ENCODE results near the gene CENPW. TPM values are rescaled to one million over a fixed set of nuclear protein-coding genes. Genes with fewer than 3 reads are reported as not detected.

CENPW gene
- total RNA-seq, 1 experiment from 2014 or later, result 13.6 TPM

DNA sequence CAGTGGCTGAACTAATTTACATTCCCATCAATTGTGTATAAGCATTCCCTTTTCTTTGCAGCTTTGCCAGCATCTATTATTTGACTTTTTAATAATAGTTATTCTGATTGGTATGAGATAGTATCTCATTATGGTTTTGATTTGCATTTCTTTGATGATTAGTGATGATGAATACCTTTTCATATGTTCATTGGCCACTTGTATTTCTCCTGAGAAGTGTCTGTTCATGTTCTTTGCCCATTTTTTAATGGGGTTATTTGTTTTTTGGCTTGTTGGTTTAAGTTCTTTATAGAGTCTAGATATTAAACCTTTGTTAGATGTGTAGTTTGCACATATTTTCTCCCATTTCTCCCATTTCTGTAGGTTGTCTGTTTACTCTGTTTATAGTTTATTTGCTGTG lies 16.6 kb downstream of the CENPW start:
- Histone ChIP-seq H3K79me2 (ENCODE audit: low read length) (peaks cover 27% of the 10 kb centered on the region; the same call in 1 of the 2 replicates), H4K20me1 (ENCODE audit: insufficient read depth, low read depth, low read length) (no peaks in the 10 kb centered on the region), H3K9me3 (ENCODE audit: low read length) (peaks cover 4% of the 10 kb centered on the region; the same call in 1 of the 2 replicates), H3K27me3 (ENCODE audit: low read length) (no peaks in the 10 kb centered on the region), H3K27ac (ENCODE audit: low read length) (no peak overlapping the region), H3K9me2 (replicated peaks; ENCODE audit: insufficient read depth, low read length) (no peaks in the 10 kb centered on the region), H3K4me1 (ENCODE audit: low read length) (no peaks in the 10 kb centered on the region), H3K4me3 (ENCODE audit: low read length) (no peak overlapping the region), H3K9ac (ENCODE audit: low read length) (no peak overlapping the region), H2AFZ (ENCODE audit: low read length) (no peak overlapping the region), H3K4me2 (ENCODE audit: low read depth, low read length, poor library complexity, severe bottlenecking) (no peak overlapping the region), H3K36me3 (ENCODE audit: insufficient read depth, low read length) (peaks cover 20% of the 10 kb centered on the region; the same call in 1 of the 2 replicates)
- no peak for DNase-seq

DNA sequence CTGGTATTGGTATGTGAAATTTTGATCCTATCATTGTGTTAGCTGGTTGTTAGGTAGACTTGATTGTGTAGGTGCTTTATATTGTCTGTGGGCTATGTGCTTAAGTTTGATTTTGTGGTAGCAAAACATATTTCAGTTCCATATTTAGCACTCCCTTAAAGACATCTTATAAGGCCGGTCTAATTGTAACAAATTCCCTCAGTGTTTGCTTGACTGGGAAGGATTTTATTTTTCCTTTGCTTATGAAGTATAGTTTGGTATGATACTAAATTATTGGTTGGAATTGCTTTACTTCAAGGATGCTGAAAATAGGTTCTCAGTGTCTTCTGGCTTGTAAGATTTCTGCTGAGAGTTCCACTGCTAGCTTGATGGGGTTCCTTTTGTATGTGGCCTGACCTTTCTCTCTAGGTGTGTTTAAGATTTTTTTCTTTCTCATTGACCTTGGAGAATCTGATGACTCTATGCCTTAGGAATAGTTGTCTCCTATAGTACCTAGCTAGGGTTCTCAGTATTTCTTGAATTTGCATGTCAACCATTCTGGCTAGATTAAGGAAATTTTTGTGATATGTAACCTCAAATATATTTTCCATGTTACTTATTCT lies 20.1 kb downstream of the CENPW start:
- Histone ChIP-seq H2AFZ (ENCODE audit: low read length) (no peak overlapping the region), H3K9ac (ENCODE audit: low read length) (no peak overlapping the region), H4K20me1 (ENCODE audit: insufficient read depth, low read depth, low read length) (no peaks in the 10 kb centered on the region), H3K79me2 (ENCODE audit: low read length) (peaks cover 24% of the 10 kb centered on the region; the same call in 1 of the 2 replicates), H3K27me3 (ENCODE audit: low read length) (no peaks in the 10 kb centered on the region), H3K9me2 (replicated peaks; ENCODE audit: insufficient read depth, low read length) (no peaks in the 10 kb centered on the region), H3K4me3 (ENCODE audit: low read length) (no peak overlapping the region), H3K36me3 (ENCODE audit: insufficient read depth, low read length) (peaks cover 13% of the 10 kb centered on the region; the same call in 1 of the 2 replicates), H3K27ac (ENCODE audit: low read length) (no peak overlapping the region), H3K4me1 (ENCODE audit: low read length) (no peaks in the 10 kb centered on the region), H3K9me3 (ENCODE audit: low read length) (peaks cover 4% of the 10 kb centered on the region; the same call in 1 of the 2 replicates), H3K4me2 (ENCODE audit: low read depth, low read length, poor library complexity, severe bottlenecking) (no peak overlapping the region)
- no peak for DNase-seq

- Histone ChIP-seq H3K9me3 (ENCODE audit: low read length) (no peaks in the 10 kb centered on the region), H3K27me3 (ENCODE audit: low read length) (no peaks in the 10 kb centered on the region), H3K4me3 (ENCODE audit: low read length) (no peak overlapping the region), H2AFZ (ENCODE audit: low read length) (no peak overlapping the region), H3K36me3 (ENCODE audit: insufficient read depth, low read length) (0 out of 2 replicates have a peak, but pooled peaks cover 4% of the 10 kb centered on the region), H3K79me2 (ENCODE audit: low read length) (peaks cover 24% of the 10 kb centered on the region; the same call in 1 of the 2 replicates), H3K9me2 (replicated peaks; ENCODE audit: insufficient read depth, low read length) (no peaks in the 10 kb centered on the region), H4K20me1 (ENCODE audit: insufficient read depth, low read depth, low read length) (no peaks in the 10 kb centered on the region), H3K4me1 (ENCODE audit: low read length) (no peaks in the 10 kb centered on the region), H3K27ac (ENCODE audit: low read length) (no peak overlapping the region), H3K9ac (ENCODE audit: low read length) (no peak overlapping the region), H3K4me2 (ENCODE audit: low read depth, low read length, poor library complexity, severe bottlenecking) (no peak overlapping the region)
- DNase-seq, result no peak
Observed at GRCh38 chr6:126361832-126362440, 22.0 kb downstream of the CENPW start.

DNA sequence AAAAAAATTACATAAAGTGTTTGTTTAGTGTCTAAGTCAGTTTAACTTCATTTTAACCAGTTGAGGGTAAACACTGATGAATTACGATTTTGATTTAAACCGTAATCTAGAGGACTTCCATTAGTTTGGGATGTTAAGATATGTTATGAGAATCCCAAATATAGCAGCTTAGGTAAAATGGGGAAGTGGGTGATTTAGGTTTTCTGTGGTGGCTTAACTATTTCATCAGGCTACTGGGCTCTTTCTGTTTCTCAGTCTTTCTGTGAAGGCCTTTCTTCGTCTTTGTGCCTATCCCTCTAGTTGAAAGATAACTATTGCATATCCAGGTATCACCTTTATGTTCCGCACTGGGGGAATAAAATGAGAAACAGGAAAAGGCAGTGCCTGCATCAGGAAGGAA lies 27.9 kb downstream of the CENPW start:
- Histone ChIP-seq H3K9me2 (replicated peaks; ENCODE audit: insufficient read depth, low read length) (no peaks in the 10 kb centered on the region), H3K9ac (ENCODE audit: low read length) (no peak overlapping the region), H3K4me1 (ENCODE audit: low read length) (no peaks in the 10 kb centered on the region), H3K36me3 (ENCODE audit: insufficient read depth, low read length) (no peaks in the 10 kb centered on the region), H3K4me2 (ENCODE audit: low read depth, low read length, poor library complexity, severe bottlenecking) (no peak overlapping the region), H3K79me2 (ENCODE audit: low read length) (no peaks in the 10 kb centered on the region; the same call in 1 of the 2 replicates), H3K27ac (ENCODE audit: low read length) (no peak overlapping the region), H3K27me3 (ENCODE audit: low read length) (no peaks in the 10 kb centered on the region), H2AFZ (ENCODE audit: low read length) (no peak overlapping the region), H3K4me3 (ENCODE audit: low read length) (no peak overlapping the region), H3K9me3 (ENCODE audit: low read length) (0 out of 2 replicates have a peak, but pooled peaks cover 2% of the 10 kb centered on the region), H4K20me1 (ENCODE audit: insufficient read depth, low read depth, low read length) (no peaks in the 10 kb centered on the region)
- peak; percentile 48 for DNase-seq

GRCh38 chr6:126372626-126373025 lies 32.7 kb downstream of the CENPW start:
- H3K4me3 ChIP-seq (ENCODE audit: low read length), result no peak overlapping the region
- no peak overlapping the region for H2AFZ ChIP-seq (ENCODE audit: low read length)
- H3K27ac ChIP-seq (ENCODE audit: low read length), result no peak overlapping the region
- no peaks in the 10 kb centered on the region for H3K4me1 ChIP-seq (ENCODE audit: low read length)
- H3K9me2 ChIP-seq (replicated peaks; ENCODE audit: insufficient read depth, low read length), result no peaks in the 10 kb centered on the region
- no peak overlapping the region for H3K9ac ChIP-seq (ENCODE audit: low read length)
- H3K4me2 ChIP-seq (ENCODE audit: low read depth, low read length, poor library complexity, severe bottlenecking), result no peak overlapping the region
- no peak for DNase-seq
- H3K36me3 ChIP-seq (ENCODE audit: insufficient read depth, low read length), result no peaks in the 10 kb centered on the region
- no peaks in the 10 kb centered on the region for H3K27me3 ChIP-seq (ENCODE audit: low read length)
- no peaks in the 10 kb centered on the region; the same call in 1 of the 2 replicates for H3K79me2 ChIP-seq (ENCODE audit: low read length)
- peaks cover 8% of the 10 kb centered on the region; the same call in 1 of the 2 replicates for H3K9me3 ChIP-seq (ENCODE audit: low read length)
- H4K20me1 ChIP-seq (ENCODE audit: insufficient read depth, low read depth, low read length), result no peaks in the 10 kb centered on the region

DNA sequence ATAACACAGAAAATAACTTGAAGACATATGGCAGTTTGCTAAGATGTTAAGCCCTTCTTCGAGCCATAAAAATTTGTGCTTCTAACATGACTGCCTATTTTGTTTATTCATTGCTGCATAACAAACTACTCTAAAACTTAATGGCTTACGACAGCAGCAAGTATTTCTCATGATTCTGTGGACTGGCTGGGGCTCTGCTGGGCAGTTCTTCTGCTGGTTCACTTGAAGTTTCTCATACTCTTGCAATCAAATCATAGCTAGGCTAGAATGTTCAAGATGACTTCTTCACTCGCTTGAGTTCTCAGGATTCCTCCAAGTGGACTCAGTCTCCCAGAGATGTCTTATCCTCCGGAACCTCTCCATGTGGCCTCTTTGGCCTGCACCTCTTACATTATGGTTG lies 33.4 kb downstream of the CENPW start:
- Histone ChIP-seq H3K9ac (ENCODE audit: low read length) (no peak overlapping the region), H2AFZ (ENCODE audit: low read length) (no peak overlapping the region), H3K9me3 (ENCODE audit: low read length) (peaks cover 8% of the 10 kb centered on the region; the same call in 1 of the 2 replicates), H3K9me2 (replicated peaks; ENCODE audit: insufficient read depth, low read length) (no peaks in the 10 kb centered on the region), H3K27ac (ENCODE audit: low read length) (no peak overlapping the region), H3K27me3 (ENCODE audit: low read length) (no peaks in the 10 kb centered on the region), H4K20me1 (ENCODE audit: insufficient read depth, low read depth, low read length) (no peaks in the 10 kb centered on the region), H3K4me2 (ENCODE audit: low read depth, low read length, poor library complexity, severe bottlenecking) (no peak overlapping the region), H3K4me1 (ENCODE audit: low read length) (no peaks in the 10 kb centered on the region), H3K4me3 (ENCODE audit: low read length) (no peak overlapping the region), H3K79me2 (ENCODE audit: low read length) (no peaks in the 10 kb centered on the region; the same call in 1 of the 2 replicates), H3K36me3 (ENCODE audit: insufficient read depth, low read length) (no peaks in the 10 kb centered on the region)
- no peak for DNase-seq

DNA sequence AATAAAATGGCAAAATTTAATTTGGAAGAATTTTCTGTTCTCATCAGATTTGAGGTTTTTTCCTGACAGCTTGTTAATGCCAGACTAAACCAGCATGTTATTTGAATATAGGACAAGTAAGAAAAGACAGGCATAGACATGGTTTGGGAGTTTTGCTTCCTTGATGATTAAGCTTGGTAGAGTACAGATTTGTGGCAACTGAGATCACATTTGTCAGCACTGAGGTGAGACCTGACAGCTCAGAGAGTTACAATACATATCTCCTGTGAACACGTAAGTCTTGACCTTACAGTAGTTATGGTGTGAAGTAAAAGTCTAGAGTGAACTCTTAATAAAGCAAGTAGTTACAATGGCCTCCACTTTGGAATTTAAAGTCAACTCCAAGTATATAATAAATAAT lies 34.5 kb downstream of the CENPW start:
- Histone ChIP-seq H3K27me3 (ENCODE audit: low read length) (no peaks in the 10 kb centered on the region), H4K20me1 (ENCODE audit: insufficient read depth, low read depth, low read length) (no peaks in the 10 kb centered on the region), H3K4me2 (ENCODE audit: low read depth, low read length, poor library complexity, severe bottlenecking) (no peak overlapping the region), H2AFZ (ENCODE audit: low read length) (no peak overlapping the region), H3K4me3 (ENCODE audit: low read length) (no peak overlapping the region), H3K79me2 (ENCODE audit: low read length) (no peaks in the 10 kb centered on the region; the same call in 1 of the 2 replicates), H3K27ac (ENCODE audit: low read length) (no peak overlapping the region), H3K9me2 (replicated peaks; ENCODE audit: insufficient read depth, low read length) (no peaks in the 10 kb centered on the region), H3K36me3 (ENCODE audit: insufficient read depth, low read length) (no peaks in the 10 kb centered on the region), H3K9me3 (ENCODE audit: low read length) (peaks cover 8% of the 10 kb centered on the region; the same call in 1 of the 2 replicates), H3K4me1 (ENCODE audit: low read length) (no peaks in the 10 kb centered on the region), H3K9ac (ENCODE audit: low read length) (no peak overlapping the region)
- no peak for DNase-seq

- H3K9me2 ChIP-seq (replicated peaks; ENCODE audit: insufficient read depth, low read length), result no peaks in the 10 kb centered on the region
- no peak overlapping the region for H3K9ac ChIP-seq (ENCODE audit: low read length)
- no peaks in the 10 kb centered on the region for H3K4me1 ChIP-seq (ENCODE audit: low read length)
- no peak overlapping the region for H3K4me3 ChIP-seq (ENCODE audit: low read length)
- H3K27ac ChIP-seq (ENCODE audit: low read length), result no peak overlapping the region
- H3K79me2 ChIP-seq (ENCODE audit: low read length), result no peaks in the 10 kb centered on the region
- H4K20me1 ChIP-seq (ENCODE audit: insufficient read depth, low read depth, low read length), result no peaks in the 10 kb centered on the region
- peaks cover 8% of the 10 kb centered on the region; the same call in 1 of the 2 replicates for H3K9me3 ChIP-seq (ENCODE audit: low read length)
- no peak overlapping the region for H2AFZ ChIP-seq (ENCODE audit: low read length)
- no peaks in the 10 kb centered on the region for H3K36me3 ChIP-seq (ENCODE audit: insufficient read depth, low read length)
- no peak overlapping the region for H3K4me2 ChIP-seq (ENCODE audit: low read depth, low read length, poor library complexity, severe bottlenecking)
- DNase-seq, result no peak
- H3K27me3 ChIP-seq (ENCODE audit: low read length), result no peaks in the 10 kb centered on the region
Observed at GRCh38 chr6:126376682-126377081, 36.8 kb downstream of the CENPW start.
